Neural progenitor cell (in vitro differentiated cells): ENCODE measurements around the gene RAB40B.

Experiments used
- EZH2 ChIP-seq: fragments of 200-600 bp; sonication (generic); IDR thresholded peaks from 2 replicates; pipeline ENCODE4 v1.6.1; 2017; ENCODE audit warnings: antibody characterized with exemption, mild to moderate bottlenecking, moderate library complexity
- EZH2phosphoT487 ChIP-seq: fragments of 200-600 bp; sonication (generic); IDR thresholded peaks from 2 replicates; pipeline ENCODE4 v1.6.1; 2017; ENCODE audit warnings: antibody characterized with exemption
- TF ChIP-seq, protein P1 (sequence below): fragments of 200-600 bp; sonication (generic); IDR thresholded peaks from 2 replicates; pipeline ENCODE4 v1.5.1; 2017; ENCODE audit warnings: antibody characterized with exemption, mild to moderate bottlenecking

DNA sequence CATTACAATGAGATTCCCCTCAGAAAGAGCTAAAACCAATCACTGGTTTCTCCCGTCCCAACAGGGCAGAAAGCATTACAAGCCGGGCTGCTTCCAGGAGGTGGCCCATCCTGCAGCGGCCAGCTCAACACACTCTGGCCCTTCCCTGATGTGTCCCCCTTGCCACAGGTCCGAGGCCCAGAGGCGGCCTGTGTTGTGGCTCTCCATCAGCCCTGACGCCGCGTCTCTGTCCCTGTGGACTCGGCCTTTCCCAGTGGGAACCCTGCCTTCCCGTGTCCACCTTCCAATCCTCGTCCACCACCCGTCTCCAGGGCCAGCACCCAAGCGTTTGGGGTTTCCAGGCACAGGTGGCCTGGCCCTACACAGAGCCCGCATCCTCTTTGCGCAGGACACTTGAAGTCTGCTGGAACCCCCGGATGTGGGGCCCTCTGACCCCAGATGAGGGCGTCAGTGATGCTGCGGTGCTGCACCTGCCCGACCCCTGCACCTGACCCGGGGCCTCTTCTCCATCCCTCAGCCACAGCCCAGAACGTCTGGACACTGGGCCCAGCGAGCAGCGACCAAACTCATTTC is 21.1 kb downstream of the RAB40B start:
- TF ChIP-seq, protein P1, sequence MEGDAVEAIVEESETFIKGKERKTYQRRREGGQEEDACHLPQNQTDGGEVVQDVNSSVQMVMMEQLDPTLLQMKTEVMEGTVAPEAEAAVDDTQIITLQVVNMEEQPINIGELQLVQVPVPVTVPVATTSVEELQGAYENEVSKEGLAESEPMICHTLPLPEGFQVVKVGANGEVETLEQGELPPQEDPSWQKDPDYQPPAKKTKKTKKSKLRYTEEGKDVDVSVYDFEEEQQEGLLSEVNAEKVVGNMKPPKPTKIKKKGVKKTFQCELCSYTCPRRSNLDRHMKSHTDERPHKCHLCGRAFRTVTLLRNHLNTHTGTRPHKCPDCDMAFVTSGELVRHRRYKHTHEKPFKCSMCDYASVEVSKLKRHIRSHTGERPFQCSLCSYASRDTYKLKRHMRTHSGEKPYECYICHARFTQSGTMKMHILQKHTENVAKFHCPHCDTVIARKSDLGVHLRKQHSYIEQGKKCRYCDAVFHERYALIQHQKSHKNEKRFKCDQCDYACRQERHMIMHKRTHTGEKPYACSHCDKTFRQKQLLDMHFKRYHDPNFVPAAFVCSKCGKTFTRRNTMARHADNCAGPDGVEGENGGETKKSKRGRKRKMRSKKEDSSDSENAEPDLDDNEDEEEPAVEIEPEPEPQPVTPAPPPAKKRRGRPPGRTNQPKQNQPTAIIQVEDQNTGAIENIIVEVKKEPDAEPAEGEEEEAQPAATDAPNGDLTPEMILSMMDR = no peak
- TF ChIP-seq EZH2phosphoT487 = no peak
- no peak for TF ChIP-seq EZH2
